ENCODE data around the gene CEPT1. TPM values are rescaled to one million over a fixed set of nuclear protein-coding genes. Genes with fewer than 3 reads are reported as not detected.

Gene CEPT1
- total RNA-seq, 4 donors from 2014 or later: 38.6 to 61.0 (median 40.2) TPM

DNA sequence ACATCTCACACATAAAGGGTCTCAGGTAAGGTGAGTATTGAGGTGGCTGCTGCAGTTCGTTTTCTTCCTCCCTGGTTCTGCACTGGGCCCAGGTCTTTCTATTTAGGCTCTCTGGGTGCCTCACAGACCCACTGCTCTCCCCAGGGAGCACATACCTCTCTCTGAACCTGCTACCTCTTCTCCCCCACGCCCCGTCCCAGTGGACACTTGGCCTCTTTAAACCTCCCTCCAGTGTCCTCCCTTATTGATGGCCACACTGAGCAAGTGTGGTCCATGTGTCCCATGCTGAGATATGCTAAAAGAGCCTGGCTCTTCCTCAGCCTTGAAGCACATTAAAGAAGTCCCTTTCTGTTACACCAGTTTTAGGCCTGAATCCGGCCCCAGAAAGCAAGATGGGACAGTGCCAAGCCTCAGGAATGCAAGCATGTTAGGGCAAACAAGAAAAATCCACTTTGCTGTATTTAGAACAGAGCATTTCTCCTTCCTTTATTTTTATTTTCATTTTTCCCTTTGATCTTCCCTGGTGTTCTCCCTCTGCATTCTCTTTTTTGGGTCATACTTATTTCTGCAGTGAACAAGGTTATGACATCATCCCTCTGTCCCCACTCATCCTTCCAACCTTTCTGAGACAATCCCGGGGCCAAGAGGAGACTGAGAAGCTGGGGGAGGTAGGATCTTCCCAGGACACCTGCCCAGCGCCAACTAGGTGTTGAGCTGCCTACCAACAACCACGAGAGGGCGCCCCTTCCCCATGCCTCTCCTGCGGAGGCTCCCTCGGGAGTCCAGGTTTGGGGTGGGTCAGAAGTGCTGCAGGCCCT, 82.5 kb downstream of the CEPT1 start:
- TF ChIP-seq, protein P1, sequence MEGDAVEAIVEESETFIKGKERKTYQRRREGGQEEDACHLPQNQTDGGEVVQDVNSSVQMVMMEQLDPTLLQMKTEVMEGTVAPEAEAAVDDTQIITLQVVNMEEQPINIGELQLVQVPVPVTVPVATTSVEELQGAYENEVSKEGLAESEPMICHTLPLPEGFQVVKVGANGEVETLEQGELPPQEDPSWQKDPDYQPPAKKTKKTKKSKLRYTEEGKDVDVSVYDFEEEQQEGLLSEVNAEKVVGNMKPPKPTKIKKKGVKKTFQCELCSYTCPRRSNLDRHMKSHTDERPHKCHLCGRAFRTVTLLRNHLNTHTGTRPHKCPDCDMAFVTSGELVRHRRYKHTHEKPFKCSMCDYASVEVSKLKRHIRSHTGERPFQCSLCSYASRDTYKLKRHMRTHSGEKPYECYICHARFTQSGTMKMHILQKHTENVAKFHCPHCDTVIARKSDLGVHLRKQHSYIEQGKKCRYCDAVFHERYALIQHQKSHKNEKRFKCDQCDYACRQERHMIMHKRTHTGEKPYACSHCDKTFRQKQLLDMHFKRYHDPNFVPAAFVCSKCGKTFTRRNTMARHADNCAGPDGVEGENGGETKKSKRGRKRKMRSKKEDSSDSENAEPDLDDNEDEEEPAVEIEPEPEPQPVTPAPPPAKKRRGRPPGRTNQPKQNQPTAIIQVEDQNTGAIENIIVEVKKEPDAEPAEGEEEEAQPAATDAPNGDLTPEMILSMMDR (IDR thresholded peaks at IDR 0.05): peak in 1 of 3 donors; percentile 55
- ATAC-seq (ENCODE audit: low FRiP score) (peak; percentile 74), DNase-seq (ENCODE audit: low spot score) (peak; percentile 58)

DNA sequence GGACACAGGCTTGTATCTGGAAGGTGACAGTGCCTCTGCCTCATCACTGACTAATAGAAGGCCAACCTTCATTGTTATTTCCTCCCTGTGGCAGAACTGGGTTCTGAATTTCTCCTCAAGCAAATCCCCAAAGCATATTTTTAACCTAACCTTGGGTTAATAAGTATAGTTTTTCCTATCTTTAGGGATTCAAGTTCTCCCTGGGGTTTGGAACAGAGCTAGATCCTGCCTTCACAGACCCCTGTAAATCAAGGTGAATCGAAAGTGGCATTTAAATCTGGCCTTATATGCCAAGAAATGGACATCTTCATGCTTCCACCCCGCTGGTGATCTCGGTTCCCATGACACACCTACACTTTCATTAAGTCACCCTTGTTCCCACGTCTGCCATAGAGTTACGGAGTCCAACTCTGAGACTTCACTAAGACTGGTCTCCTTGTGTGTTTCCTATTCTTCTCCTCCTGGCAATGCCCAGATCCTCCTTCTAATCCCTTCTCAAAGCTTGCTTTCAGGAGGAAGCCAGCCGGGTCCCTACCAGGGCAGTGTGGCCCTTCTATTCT, 83.2 kb downstream of the CEPT1 start:
- ATAC-seq (ENCODE audit: low FRiP score): no peak
- no peak for DNase-seq (ENCODE audit: low spot score)
- TF ChIP-seq, protein P1 (IDR thresholded peaks at IDR 0.05): no peak

- TF ChIP-seq, protein P1 (IDR thresholded peaks at IDR 0.05): no peak
- ATAC-seq (ENCODE audit: low FRiP score) (no peak), DNase-seq (ENCODE audit: low spot score) (no peak)
Measured at GRCh38 chr1:111225091-111225490, 85.1 kb downstream of the CEPT1 start.

GRCh38 chr1:111225717-111226400, 85.8 kb downstream of the CEPT1 start:
- TF ChIP-seq, protein P1 (IDR thresholded peaks at IDR 0.05): no peak
- DNase-seq (ENCODE audit: low spot score): no peak
- ATAC-seq (ENCODE audit: low FRiP score): no peak

DNA sequence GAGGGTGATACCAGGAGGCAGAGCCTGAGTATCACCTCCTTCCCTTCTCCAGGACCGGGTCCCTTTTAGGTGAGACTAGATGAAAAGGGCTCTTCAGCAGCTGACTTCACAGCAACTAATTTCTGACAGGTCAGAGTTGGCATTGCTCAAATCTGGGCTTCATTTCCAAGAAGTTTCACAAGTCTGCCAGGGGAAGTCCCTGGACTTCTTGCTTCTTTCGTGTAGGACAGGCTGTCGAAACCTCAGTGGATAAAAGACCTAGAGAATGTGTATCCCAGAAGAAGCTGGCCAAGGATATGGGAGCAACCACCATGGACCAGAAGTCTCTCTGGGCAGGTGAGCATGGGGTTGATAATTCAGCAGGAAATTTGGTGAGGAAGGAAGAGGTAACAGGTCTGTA, 87.4 kb downstream of the CEPT1 start, which contains the start of gene CHI3L2:
TSS of gene CHI3L2 (plus strand) at position 280 of the 400 bp plus-strand sequence. CDS start at position 297, 17 bp downstream.
- TF ChIP-seq, protein P1 (IDR thresholded peaks at IDR 0.05): no peak
- no peak for DNase-seq (ENCODE audit: low spot score)
- ATAC-seq (ENCODE audit: low FRiP score): peak; percentile 65

DNA sequence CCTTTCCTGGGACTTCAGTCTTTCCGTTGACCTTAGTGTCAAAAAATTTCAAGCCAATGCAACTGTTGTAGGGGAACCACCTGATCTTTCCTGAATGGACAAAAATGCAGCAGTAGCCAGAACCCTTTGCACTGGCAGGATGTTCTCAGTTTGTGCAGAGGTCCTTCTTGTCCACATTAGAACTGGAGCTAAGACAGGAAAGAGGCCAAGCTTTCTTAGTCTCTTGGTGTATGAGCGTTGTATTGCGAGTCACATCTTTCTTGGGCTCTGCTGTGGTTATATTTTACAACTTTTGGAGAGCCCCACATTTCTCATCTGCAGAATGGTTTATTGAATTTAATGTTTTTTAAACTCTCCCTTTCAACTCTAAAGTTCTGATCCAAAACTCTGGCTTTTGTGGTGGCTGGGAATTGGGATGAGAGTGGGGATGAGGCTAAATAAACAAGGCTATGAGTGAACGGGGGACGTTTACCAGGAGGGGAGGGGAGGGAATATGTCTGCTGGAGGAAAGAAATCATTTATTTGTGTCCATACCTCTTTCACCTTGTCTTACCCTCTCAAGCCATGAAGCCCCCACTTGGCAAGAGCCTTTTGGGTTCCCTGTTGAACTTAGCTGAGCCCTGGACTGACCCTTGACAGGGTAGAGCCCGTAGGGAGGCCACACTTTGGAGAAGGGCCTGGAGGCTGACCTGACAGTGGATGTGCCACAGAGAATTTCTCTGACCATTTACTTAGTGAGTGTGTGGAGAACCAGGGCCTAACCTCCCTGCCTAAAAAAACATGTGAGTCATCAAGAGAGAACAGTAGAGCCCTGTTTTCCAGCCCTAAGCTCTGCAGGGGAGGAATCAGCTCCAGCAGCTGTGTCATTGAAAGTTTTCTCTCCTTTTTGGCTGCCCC, 88.1 kb downstream of the CEPT1 start:
- TF ChIP-seq, protein P1 (IDR thresholded peaks at IDR 0.05): no peak
- DNase-seq (ENCODE audit: low spot score) (no peak), ATAC-seq (ENCODE audit: low FRiP score) (peak; percentile 76)
